Body of pancreas (tissue), 4 donors: ENCODE data around the gene SEC24B.

Experiments used
- POLR2A ChIP-seq, 3 donors: fragments of 450-650 bp; IDR thresholded peaks; one replicate each; pipeline ENCODE4 v1.6.1; 2016; ENCODE audit warnings: antibody characterized with exemption in 3 of 3, mild to moderate bottlenecking in 2 of 3
- TF ChIP-seq, protein P1 (sequence below), 7 experiments: fragments of 450-650 bp in 4 of 7; fragments of 200-600 bp in 3 of 7; sonication (generic) in 3 of 7; IDR thresholded peaks; one replicate each; pipeline ENCODE4 v1.5.1; 2016 to 2019; ENCODE audit warnings: antibody characterized with exemption in 7 of 7

DNA sequence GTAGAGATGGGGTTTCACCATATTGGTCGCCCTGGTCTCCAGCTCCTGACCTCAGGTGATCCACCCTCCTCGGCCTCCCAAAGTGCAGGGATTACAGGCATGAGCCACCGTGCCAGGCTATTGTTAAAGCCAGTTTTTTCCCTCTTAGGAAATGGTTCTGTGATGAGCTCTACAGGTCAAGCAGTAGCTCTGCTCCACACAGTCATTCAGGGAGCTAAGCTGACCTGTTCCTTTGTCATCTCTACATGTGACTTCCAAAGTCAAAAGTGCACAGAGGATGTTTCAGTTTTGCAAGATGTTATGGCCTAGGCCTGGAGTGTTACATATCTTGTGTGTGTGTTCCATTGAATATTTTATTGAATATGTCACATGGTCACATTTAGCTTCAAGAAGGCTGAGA is 137.9 kb downstream of the SEC24B start:
- TF ChIP-seq, protein P1, sequence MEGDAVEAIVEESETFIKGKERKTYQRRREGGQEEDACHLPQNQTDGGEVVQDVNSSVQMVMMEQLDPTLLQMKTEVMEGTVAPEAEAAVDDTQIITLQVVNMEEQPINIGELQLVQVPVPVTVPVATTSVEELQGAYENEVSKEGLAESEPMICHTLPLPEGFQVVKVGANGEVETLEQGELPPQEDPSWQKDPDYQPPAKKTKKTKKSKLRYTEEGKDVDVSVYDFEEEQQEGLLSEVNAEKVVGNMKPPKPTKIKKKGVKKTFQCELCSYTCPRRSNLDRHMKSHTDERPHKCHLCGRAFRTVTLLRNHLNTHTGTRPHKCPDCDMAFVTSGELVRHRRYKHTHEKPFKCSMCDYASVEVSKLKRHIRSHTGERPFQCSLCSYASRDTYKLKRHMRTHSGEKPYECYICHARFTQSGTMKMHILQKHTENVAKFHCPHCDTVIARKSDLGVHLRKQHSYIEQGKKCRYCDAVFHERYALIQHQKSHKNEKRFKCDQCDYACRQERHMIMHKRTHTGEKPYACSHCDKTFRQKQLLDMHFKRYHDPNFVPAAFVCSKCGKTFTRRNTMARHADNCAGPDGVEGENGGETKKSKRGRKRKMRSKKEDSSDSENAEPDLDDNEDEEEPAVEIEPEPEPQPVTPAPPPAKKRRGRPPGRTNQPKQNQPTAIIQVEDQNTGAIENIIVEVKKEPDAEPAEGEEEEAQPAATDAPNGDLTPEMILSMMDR (IDR thresholded peaks at IDR 0.05) = no peak
- TF ChIP-seq POLR2A (IDR thresholded peaks at IDR 0.05) = no peak
